CD4-positive, alpha-beta T cell treated with Interferon alpha-2 for 1 hour (primary cell): Measurements from ENCODE around the gene MERTK.
"Not testable (repeated sequence)": the region's sequence is repeated elsewhere in the genome, so short reads cannot be mapped to it uniquely, and the experiment has no call there.

Source experiments
- DNase-seq, 2 donors: peaks; one replicate each; pipeline ENCODE4 v3.0.0-alpha.2; 2020 to 2022

MERTK gene

DNA sequence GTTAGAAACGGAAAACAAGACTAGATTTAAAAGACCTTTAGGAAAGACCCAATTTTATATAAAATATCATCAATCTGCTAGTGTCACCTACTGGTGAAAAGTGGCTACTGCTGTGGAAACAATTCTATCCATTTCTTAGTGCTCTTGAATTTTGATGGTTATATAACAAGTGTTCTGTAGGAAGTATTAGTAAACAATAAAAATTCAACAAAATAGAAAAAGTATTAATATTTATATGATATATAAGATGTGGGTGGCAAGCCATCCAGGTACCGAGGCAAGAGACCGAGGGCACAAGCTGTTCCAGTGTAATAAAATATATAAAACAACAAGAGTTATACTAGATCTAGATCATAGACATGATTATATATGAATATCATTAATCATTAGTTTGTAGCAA, 150.5 kb downstream of the MERTK start:
- DNase-seq: peak; percentile 46 to 70

- no peak for DNase-seq
Measured at GRCh38 chr2:112050316-112050715, 151.9 kb downstream of the MERTK start.

DNA sequence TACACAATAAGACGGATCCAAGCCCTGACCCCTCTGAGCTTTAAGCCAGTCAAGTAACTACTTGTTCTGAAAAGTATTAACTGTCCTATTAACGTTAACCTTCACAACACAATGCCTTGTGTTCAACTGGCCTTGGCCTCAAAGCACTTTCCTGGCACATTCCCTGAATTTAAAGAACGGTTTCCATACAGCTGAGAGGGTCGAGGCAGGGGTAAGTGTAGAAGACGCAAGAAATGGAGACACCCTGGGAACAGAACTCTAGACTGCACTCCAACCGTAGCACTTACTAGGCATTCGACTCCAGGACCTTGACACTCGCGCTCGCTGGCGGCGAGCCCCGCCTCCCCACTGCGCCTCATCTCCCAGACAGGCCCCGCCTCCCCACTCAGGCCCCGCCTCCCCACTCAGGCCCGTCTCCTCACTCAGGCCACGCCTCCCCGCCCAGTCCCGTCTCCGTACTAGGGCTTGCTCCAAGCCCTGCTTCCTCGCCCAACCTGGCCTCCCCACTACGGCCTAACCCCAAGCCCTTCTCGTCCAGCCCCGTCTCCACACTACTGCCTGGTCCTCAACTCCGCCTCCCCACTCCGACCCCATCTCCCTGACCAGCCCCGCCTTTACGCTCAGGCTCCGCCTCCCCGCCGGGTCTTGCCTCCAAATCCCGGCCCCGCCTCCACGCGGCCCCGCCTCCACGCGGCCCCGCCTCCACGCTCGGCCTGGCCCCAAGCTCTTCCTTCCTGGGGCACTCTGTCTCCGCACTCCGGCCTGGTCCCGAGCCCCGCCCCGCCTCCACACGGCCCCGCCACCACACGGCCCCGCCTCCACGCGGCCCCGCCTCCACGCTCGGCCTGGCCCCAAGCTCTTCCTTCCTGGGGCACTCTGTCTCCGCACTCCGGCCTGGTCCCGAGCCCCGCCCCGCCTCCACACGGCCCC, 155.8 kb downstream of the MERTK start:
- DNase-seq: peak; percentile 97 to 99

DNA sequence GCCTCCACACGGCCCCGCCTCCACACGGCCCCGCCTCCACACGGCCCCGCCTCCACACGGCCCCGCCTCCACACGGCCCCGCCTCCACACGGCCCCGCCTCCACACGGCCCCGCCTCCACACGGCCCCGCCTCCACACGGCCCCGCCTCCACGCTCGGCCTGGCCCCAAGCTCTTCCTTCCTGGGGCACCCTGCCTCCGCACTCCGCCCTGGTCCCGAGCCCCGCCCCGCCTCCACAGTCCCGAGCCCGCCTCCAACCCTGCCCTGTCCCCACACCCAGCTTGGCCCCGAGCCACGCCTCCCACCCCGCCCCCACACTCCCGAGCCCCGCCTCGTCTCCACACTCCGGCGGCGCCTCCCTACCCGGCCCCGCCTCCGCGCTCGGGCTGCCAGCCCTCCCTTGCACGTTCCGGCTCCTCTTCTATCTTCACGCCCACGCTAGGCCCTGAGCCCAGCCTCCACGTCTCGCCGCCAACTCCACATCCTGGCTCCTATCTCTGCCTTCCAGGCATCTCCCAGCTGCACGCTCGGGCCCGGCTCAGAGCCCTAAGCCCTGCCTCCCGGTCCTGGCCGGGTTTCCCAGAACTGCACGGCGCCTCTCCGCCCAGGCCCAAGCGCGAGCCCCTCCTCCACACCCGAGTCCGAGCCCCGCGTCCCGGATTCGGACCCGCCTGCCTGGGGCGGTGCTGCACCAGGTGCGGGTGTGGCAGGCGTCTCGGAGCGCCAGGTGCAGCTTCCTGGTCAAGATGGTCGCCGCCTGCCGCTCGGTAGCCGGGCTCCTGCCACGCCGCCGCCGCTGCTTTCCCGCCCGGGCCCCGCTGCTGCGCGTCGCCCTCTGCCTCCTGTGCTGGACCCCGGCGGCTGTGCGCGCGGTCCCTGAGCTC, 156.7 kb downstream of the MERTK start, which contains the start of gene TMEM87B:
Gene TMEM87B (plus strand): TSS at position 423 of the 883 bp plus-strand sequence. CDS start 323 bp downstream, at position 746.
- DNase-seq: peak; percentile 98 to 99

GRCh38 chr2:112055730-112056625, 157.6 kb downstream of the MERTK start:
- peak in 1 of 2 donors; percentile 40 for DNase-seq

DNA sequence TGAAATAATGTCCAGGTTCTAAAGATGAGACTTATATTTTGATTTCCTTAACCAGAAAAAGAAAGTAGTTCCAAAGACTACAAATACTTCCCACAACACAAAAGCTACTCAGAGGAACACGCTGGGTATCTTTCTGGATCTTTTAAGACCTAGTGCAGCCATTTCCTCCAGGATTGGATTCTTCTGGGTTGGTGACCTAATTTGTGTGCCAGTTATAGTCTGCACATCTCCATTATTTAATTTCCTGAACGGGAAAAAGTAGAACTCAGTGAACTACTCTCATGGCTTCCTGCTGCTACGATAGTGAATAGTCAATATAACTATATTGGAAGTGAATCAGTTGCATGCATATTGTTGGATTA, 158.2 kb downstream of the MERTK start:
- DNase-seq: no peak

GRCh38 chr2:112059671-112060070, 161.3 kb downstream of the MERTK start:
- DNase-seq: no peak

DNA sequence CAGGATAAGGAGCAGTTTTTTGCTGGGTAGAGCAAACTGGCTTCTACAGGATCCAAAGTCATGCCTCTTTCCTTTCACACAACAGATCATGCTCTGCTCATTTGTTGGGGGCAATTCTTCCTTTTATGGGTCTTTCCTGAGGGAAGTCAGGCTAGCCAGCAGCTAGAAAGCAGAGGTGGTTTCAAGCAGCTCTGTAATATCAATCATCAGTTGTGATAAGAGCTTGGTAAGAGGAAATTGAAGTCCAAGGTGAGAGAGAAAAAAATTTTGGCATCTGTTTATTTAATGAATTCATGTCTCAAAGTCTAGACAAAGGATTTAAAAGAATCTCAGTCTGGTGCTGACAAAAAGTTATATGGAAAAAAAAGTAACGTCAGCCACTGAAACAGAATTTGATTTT, 162.9 kb downstream of the MERTK start:
- DNase-seq: no peak

DNA sequence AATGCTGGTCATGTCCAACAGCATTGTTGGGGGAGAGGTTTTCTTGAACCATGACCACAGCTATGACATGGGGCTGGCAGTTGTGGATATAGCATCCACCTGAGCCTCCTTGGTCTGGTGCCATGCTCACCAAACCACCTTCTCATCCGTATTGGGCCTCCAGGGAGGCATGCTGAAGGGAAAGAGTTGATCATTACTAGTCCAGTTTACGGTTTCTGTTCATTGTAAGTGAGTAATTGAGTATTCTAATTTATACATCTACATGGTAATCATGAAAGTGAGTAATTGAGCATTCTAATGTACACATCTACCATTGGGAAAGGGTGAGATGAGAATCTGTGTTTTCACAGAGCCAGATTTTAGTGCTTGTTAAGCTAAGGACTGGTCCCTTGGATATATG, 163.4 kb downstream of the MERTK start:
- no peak for DNase-seq

GRCh38 chr2:112062894-112063293, 164.5 kb downstream of the MERTK start:
- DNase-seq: no peak

DNA sequence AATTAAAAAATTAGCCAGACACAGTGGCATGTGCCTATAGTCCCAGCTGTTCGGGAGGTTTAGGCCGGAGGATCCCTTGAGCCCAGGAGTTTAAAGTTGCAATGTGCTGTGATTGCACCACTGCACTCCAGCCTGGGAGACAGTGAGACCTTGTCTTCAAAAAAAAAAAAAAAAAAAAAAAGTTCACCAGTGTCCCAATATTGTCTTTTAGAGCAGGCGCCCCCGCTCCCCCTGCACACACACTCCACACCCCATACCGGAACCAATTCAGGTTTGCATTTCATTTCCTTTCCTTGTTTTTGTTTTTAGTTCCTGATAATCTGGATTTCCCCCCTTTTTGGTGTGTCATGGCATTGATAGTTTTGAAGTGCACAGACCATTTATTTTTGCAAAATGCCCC, 167.1 kb downstream of the MERTK start:
- DNase-seq: no peak

GRCh38 chr2:112065966-112066365, 167.6 kb downstream of the MERTK start:
- DNase-seq: no peak

GRCh38 chr2:112069794-112070193, 171.4 kb downstream of the MERTK start:
- DNase-seq: not testable (repeated sequence)

GRCh38 chr2:112073875-112074274, 175.5 kb downstream of the MERTK start:
- no peak for DNase-seq

- DNase-seq: no peak
Measured at GRCh38 chr2:112074506-112074905, 176.1 kb downstream of the MERTK start.

DNA sequence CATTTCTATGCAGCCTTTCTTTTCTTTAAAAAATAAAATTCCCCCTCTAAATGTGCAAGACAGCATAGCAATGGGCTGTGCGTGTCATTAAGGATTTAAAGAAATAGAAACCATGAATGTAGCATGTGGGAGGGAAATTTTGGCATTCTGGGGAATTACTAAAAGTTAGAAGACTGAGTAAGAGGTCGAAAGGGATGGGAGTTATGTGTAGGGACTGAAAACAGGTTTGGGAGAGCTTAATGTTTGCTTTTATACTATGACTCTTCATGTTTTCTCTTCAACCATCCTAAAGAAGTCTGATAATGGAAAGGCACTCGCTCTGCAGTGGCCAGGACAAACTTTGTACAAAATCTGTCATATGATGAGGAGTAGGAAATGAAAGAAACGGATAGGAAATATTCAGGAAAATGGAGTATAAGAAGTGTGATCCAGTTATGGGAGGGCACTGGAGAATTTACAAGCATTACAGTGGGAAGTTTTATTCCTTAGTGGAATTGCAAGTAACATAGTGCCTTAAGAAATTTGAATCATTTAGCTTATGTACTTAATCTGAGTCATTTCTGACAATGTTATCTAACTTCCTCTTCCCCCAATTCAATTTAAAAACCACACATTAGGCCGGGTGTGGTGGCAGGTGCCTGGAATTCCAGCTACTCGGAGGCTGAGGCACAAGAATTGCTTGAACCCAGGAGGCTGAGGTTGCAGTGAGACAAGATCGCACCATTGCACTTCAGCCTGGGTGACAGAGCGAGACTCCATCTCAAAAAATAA, 177.3 kb downstream of the MERTK start:
- no peak for DNase-seq

- DNase-seq: no peak
Measured at GRCh38 chr2:112077814-112078213, 179.4 kb downstream of the MERTK start.
